MCF 10A (cell line): Measurements from ENCODE around the gene VASN. TPM values are rescaled to one million over a fixed set of nuclear protein-coding genes. Genes with fewer than 3 reads are reported as not detected.

Experiments used
- BruUV-seq: library from RNA; stranded (reverse); fragments of 400-500 nt; replicated peaks from 2 replicates; lab custom pipeline; 2021; lab: Mats Ljungman, UMichigan
- CTCF ChIA-PET: fragments of 300-600 bp; sonication (Branson Sonifier 250); formaldehyde crosslinking; extraction: SDS; loops from one replicate; lab custom pipeline; 2021; ENCODE audit warnings: antibody characterized with exemption, inconsistent platforms; lab: Yijun Ruan, JAX
- POLR2A ChIA-PET: fragments of 300-600, 350-650 bp; sonication (Branson Sonifier 250); formaldehyde crosslinking; extraction: SDS; loops from one replicate; lab custom pipeline; 2020; ENCODE audit warnings: antibody characterized with exemption, inconsistent platforms; lab: Yijun Ruan, JAX
- DNase-seq: peaks from one replicate; pipeline ENCODE4 v3.0.0-alpha.2; 2018; ENCODE audit not compliant: unreplicated experiment
- H3K27ac Mint-ChIP-seq: one replicate; pipeline ENCODE4 v1.8.0; 2022; ENCODE audit warnings: mild to moderate bottlenecking, low read depth, mixed read lengths; ENCODE audit not compliant: unreplicated experiment
- H3K27me3 Mint-ChIP-seq: one replicate; pipeline ENCODE4 v1.8.0; 2022; ENCODE audit warnings: mixed read lengths; ENCODE audit not compliant: insufficient read depth, unreplicated experiment
- H3K36me3 Mint-ChIP-seq: one replicate; pipeline ENCODE4 v1.8.0; 2022; ENCODE audit warnings: mild to moderate bottlenecking, moderate library complexity, mixed read lengths; ENCODE audit not compliant: insufficient read depth, unreplicated experiment
- H3K4me1 Mint-ChIP-seq: one replicate; pipeline ENCODE4 v1.8.0; 2022; ENCODE audit warnings: mixed read lengths; ENCODE audit not compliant: insufficient read depth, unreplicated experiment
- H3K4me3 Mint-ChIP-seq: one replicate; pipeline ENCODE4 v1.8.0; 2022; ENCODE audit warnings: mild to moderate bottlenecking, moderate library complexity, mixed read lengths; ENCODE audit not compliant: unreplicated experiment
- H3K9me3 Mint-ChIP-seq: one replicate; pipeline ENCODE4 v1.8.0; 2022; ENCODE audit warnings: mixed read lengths; ENCODE audit not compliant: unreplicated experiment
- CTCF ChIP-seq: fragments of 200-600 bp; IDR thresholded peaks from one replicate; pipeline ENCODE4 v1.8.0; 2022; ENCODE audit warnings: antibody characterized with exemption, mild to moderate bottlenecking; ENCODE audit not compliant: unreplicated experiment
- intact Hi-C: fragments of 100-400 bp; cut with micrococcal nuclease; formaldehyde crosslinking; loops from 2 replicates; pipeline ENCODE4 v1.14.1; 2022
- total RNA-seq: library from RNA; stranded (reverse); gene quantifications from 2 replicates; pipeline ENCODE4 v1.2.3, GENCODE V29; 2022

VASN gene
- total RNA-seq, 1 experiment from 2014 or later: 4.0 TPM

- BruUV-seq: no TSS peak
- Mint-ChIP-seq H3K9me3 (no peaks in the 10 kb centered on the region), H3K4me3 (no peak overlapping the region), H3K27ac (no peak overlapping the region), H3K27me3 (no peaks in the 10 kb centered on the region), H3K4me1 (no peaks in the 10 kb centered on the region), H3K36me3 (peaks cover 12% of the 10 kb centered on the region)
- intact Hi-C loops: no loop called here
- ChIA-PET POLR2A (no interaction called here), CTCF (no interaction called here)
- no peak for DNase-seq
- TF ChIP-seq CTCF: no peak
Observed at GRCh38 chr16:4384509-4384942, 12.9 kb downstream of the VASN start.

- ChIA-PET CTCF (interaction anchor here (0.6 to 10.0 kb wide), 2 partner anchors 15 to 18 kb away, joined by 3 to 129 read pairs; no protein-coding TSS in a partner anchor), POLR2A (no interaction called here)
- no peaks in the 10 kb centered on the region for H3K27me3 Mint-ChIP-seq
- peaks cover 12% of the 10 kb centered on the region for H3K36me3 Mint-ChIP-seq
- BruUV-seq: no TSS peak
- intact Hi-C loops: no loop called here
- no peak overlapping the region for H3K4me3 Mint-ChIP-seq
- no peak for TF ChIP-seq CTCF
- H3K27ac Mint-ChIP-seq: no peak overlapping the region
- H3K9me3 Mint-ChIP-seq: no peaks in the 10 kb centered on the region
- DNase-seq: no peak
- H3K4me1 Mint-ChIP-seq: no peaks in the 10 kb centered on the region
Observed at GRCh38 chr16:4385066-4385788, 13.6 kb downstream of the VASN start.

- peaks cover 8% of the 10 kb centered on the region for H3K36me3 Mint-ChIP-seq
- no TSS peak for BruUV-seq
- ChIA-PET POLR2A (no interaction called here), CTCF (interaction anchor here (0.6 to 10.0 kb wide), 3 partner anchors 16 to 28 kb away, joined by 3 to 129 read pairs (median 4); no protein-coding TSS in a partner anchor)
- intact Hi-C loops: no loop called here
- H3K27me3 Mint-ChIP-seq: no peaks in the 10 kb centered on the region
- no peak overlapping the region for H3K4me3 Mint-ChIP-seq
- no peaks in the 10 kb centered on the region for H3K4me1 Mint-ChIP-seq
- no peak for DNase-seq
- TF ChIP-seq CTCF: no peak
- no peaks in the 10 kb centered on the region for H3K9me3 Mint-ChIP-seq
- no peak overlapping the region for H3K27ac Mint-ChIP-seq
Observed at GRCh38 chr16:4385789-4386450, 14.3 kb downstream of the VASN start.

- ChIA-PET POLR2A (interaction anchor here (0.5 kb wide), 1 partner anchor 88 kb away, joined by 3 read pairs; no protein-coding TSS in a partner anchor), CTCF (interaction anchor here (0.6 to 10.0 kb wide), 3 partner anchors 17 to 31 kb away, joined by 3 to 129 read pairs (median 4); no protein-coding TSS in a partner anchor)
- H3K4me3 Mint-ChIP-seq: no peak overlapping the region
- H3K4me1 Mint-ChIP-seq: no peaks in the 10 kb centered on the region
- TF ChIP-seq CTCF: no peak
- no TSS peak for BruUV-seq
- intact Hi-C loops: no loop called here
- no peak overlapping the region for H3K27ac Mint-ChIP-seq
- H3K27me3 Mint-ChIP-seq: no peaks in the 10 kb centered on the region
- peaks cover 12% of the 10 kb centered on the region for H3K36me3 Mint-ChIP-seq
- no peak for DNase-seq
- H3K9me3 Mint-ChIP-seq: no peaks in the 10 kb centered on the region
Observed at GRCh38 chr16:4386451-4386805, 14.8 kb downstream of the VASN start.
